Activated CD4-positive, alpha-beta T cell treated with anti-CD3 and anti-CD28 coated beads, Interleukin-2, amount 10 ng/mL, durations not matched to agents 24 days and 14 days (primary cell): ENCODE results near the gene IGFN1. TPM values are rescaled to one million over a fixed set of nuclear protein-coding genes. Genes with fewer than 3 reads are reported as not detected.

Source experiments
- DNase-seq: peaks from one replicate; pipeline ENCODE4 v3.0.0; 2022
- H3K27ac Mint-ChIP-seq: one replicate; pipeline ENCODE4 v1.8.0; 2022; ENCODE audit warnings: mild to moderate bottlenecking, mixed read lengths
- H3K27me3 Mint-ChIP-seq: one replicate; pipeline ENCODE4 v1.8.0; 2022; ENCODE audit warnings: mixed read lengths
- H3K36me3 Mint-ChIP-seq: one replicate; pipeline ENCODE4 v1.8.0; 2022; ENCODE audit warnings: low read depth, mild to moderate bottlenecking, mixed read lengths
- H3K4me1 Mint-ChIP-seq: one replicate; pipeline ENCODE4 v1.8.0; 2021; ENCODE audit warnings: mixed read lengths
- H3K4me3 Mint-ChIP-seq: one replicate; pipeline ENCODE4 v1.8.0; 2022; ENCODE audit warnings: mild to moderate bottlenecking, moderate library complexity, mixed read lengths
- H3K9me3 Mint-ChIP-seq: one replicate; pipeline ENCODE4 v1.8.0; 2021; ENCODE audit warnings: mixed read lengths
- intact Hi-C: fragments of 100-400 bp; cut with micrococcal nuclease; formaldehyde crosslinking; loops from one replicate; pipeline ENCODE4 v1.15.1; 2023
- total RNA-seq: library from RNA; stranded (reverse); gene quantifications from 2 replicates; pipeline ENCODE4 v1.2.3, GENCODE V29; 2022

Gene IGFN1
- total RNA-seq, 1 donor from 2014 or later, result not detected

- Mint-ChIP-seq H3K4me3 (no peak overlapping the region), H3K27me3 (peaks cover 8% of the 10 kb centered on the region), H3K4me1 (no peaks in the 10 kb centered on the region), H3K27ac (no peak overlapping the region), H3K36me3 (no peaks in the 10 kb centered on the region), H3K9me3 (no peaks in the 10 kb centered on the region)
- DNase-seq, result peak; percentile 40
- intact Hi-C loops, result no loop called here
Measured at GRCh38 chr1:201258763-201259230, 68.2 kb downstream of the IGFN1 start.

- intact Hi-C loops, result no loop called here
- H3K36me3 Mint-ChIP-seq, result no peaks in the 10 kb centered on the region
- no peak overlapping the region for H3K4me3 Mint-ChIP-seq
- peak; percentile 46 for DNase-seq
- no peaks in the 10 kb centered on the region for H3K9me3 Mint-ChIP-seq
- no peak overlapping the region for H3K27ac Mint-ChIP-seq
- H3K4me1 Mint-ChIP-seq, result no peaks in the 10 kb centered on the region
- peaks cover 12% of the 10 kb centered on the region for H3K27me3 Mint-ChIP-seq
Measured at GRCh38 chr1:201259476-201260235, 69.0 kb downstream of the IGFN1 start.

GRCh38 chr1:201260236-201260590 lies 69.6 kb downstream of the IGFN1 start:
- no peak overlapping the region for H3K27ac Mint-ChIP-seq
- H3K4me3 Mint-ChIP-seq, result no peak overlapping the region
- no peaks in the 10 kb centered on the region for H3K36me3 Mint-ChIP-seq
- intact Hi-C loops, result no loop called here
- no peaks in the 10 kb centered on the region for H3K4me1 Mint-ChIP-seq
- peak; percentile 42 for DNase-seq
- H3K9me3 Mint-ChIP-seq, result no peaks in the 10 kb centered on the region
- H3K27me3 Mint-ChIP-seq, result peaks cover 14% of the 10 kb centered on the region

GRCh38 chr1:201260648-201261311 lies 70.2 kb downstream of the IGFN1 start:
- Mint-ChIP-seq H3K27ac (no peak overlapping the region), H3K4me1 (no peaks in the 10 kb centered on the region), H3K4me3 (no peak overlapping the region), H3K9me3 (no peaks in the 10 kb centered on the region), H3K27me3 (peaks cover 16% of the 10 kb centered on the region), H3K36me3 (no peaks in the 10 kb centered on the region)
- intact Hi-C loops, result no loop called here
- peak; percentile 34 for DNase-seq

- Mint-ChIP-seq H3K27me3 (peaks cover 26% of the 10 kb centered on the region), H3K36me3 (no peaks in the 10 kb centered on the region), H3K27ac (no peak overlapping the region), H3K4me3 (no peak overlapping the region), H3K4me1 (no peaks in the 10 kb centered on the region), H3K9me3 (no peaks in the 10 kb centered on the region)
- intact Hi-C loops, result no loop called here
- peak; percentile 43 for DNase-seq
Measured at GRCh38 chr1:201261771-201262547, 71.3 kb downstream of the IGFN1 start.

GRCh38 chr1:201262963-201263608 lies 72.5 kb downstream of the IGFN1 start:
- no peak overlapping the region for H3K4me3 Mint-ChIP-seq
- H3K27me3 Mint-ChIP-seq, result peaks cover 30% of the 10 kb centered on the region
- H3K27ac Mint-ChIP-seq, result no peak overlapping the region
- no peaks in the 10 kb centered on the region for H3K4me1 Mint-ChIP-seq
- no peaks in the 10 kb centered on the region for H3K36me3 Mint-ChIP-seq
- DNase-seq, result peak; percentile 40
- intact Hi-C loops, result no loop called here
- no peaks in the 10 kb centered on the region for H3K9me3 Mint-ChIP-seq

GRCh38 chr1:201264072-201264471 lies 73.4 kb downstream of the IGFN1 start:
- no peak for DNase-seq
- Mint-ChIP-seq H3K36me3 (no peaks in the 10 kb centered on the region), H3K27ac (no peak overlapping the region)

GRCh38 chr1:201264554-201264953 lies 73.9 kb downstream of the IGFN1 start:
- no peaks in the 10 kb centered on the region for H3K9me3 Mint-ChIP-seq
- DNase-seq, result no peak
- no peak overlapping the region for H3K27ac Mint-ChIP-seq
- intact Hi-C loops, result no loop called here
- H3K36me3 Mint-ChIP-seq, result no peaks in the 10 kb centered on the region
- no peaks in the 10 kb centered on the region for H3K4me1 Mint-ChIP-seq
- peaks cover 31% of the 10 kb centered on the region for H3K27me3 Mint-ChIP-seq
- no peak overlapping the region for H3K4me3 Mint-ChIP-seq

More at GRCh38 chr1:201264072-201264471, 73.4 kb downstream of the IGFN1 start:
- intact Hi-C loops, result no loop called here
- Mint-ChIP-seq H3K27me3 (peaks cover 30% of the 10 kb centered on the region), H3K4me3 (no peak overlapping the region), H3K4me1 (no peaks in the 10 kb centered on the region), H3K9me3 (no peaks in the 10 kb centered on the region)

- no peak for DNase-seq
- Mint-ChIP-seq H3K4me3 (no peak overlapping the region), H3K27ac (no peak overlapping the region), H3K9me3 (no peaks in the 10 kb centered on the region), H3K4me1 (no peaks in the 10 kb centered on the region), H3K36me3 (no peaks in the 10 kb centered on the region), H3K27me3 (peaks cover 29% of the 10 kb centered on the region)
- intact Hi-C loops, result no loop called here
Measured at GRCh38 chr1:201265756-201266155, 75.1 kb downstream of the IGFN1 start.

GRCh38 chr1:201266276-201266675 lies 75.7 kb downstream of the IGFN1 start:
- DNase-seq, result no peak
- H3K4me1 Mint-ChIP-seq, result no peaks in the 10 kb centered on the region
- intact Hi-C loops, result no loop called here
- H3K36me3 Mint-ChIP-seq, result no peaks in the 10 kb centered on the region
- no peaks in the 10 kb centered on the region for H3K9me3 Mint-ChIP-seq
- H3K4me3 Mint-ChIP-seq, result no peak overlapping the region
- H3K27me3 Mint-ChIP-seq, result peaks cover 28% of the 10 kb centered on the region
- no peak overlapping the region for H3K27ac Mint-ChIP-seq

- Mint-ChIP-seq H3K9me3 (no peaks in the 10 kb centered on the region), H3K36me3 (no peaks in the 10 kb centered on the region), H3K27me3 (peaks cover 28% of the 10 kb centered on the region), H3K27ac (no peak overlapping the region), H3K4me3 (no peak overlapping the region), H3K4me1 (no peaks in the 10 kb centered on the region)
- DNase-seq, result no peak
- intact Hi-C loops, result no loop called here
Measured at GRCh38 chr1:201266774-201267173, 76.2 kb downstream of the IGFN1 start.

- H3K36me3 Mint-ChIP-seq, result no peaks in the 10 kb centered on the region
- no peak for DNase-seq
Measured at GRCh38 chr1:201267481-201268229, 77.0 kb downstream of the IGFN1 start.

GRCh38 chr1:201268604-201269151 lies 78.1 kb downstream of the IGFN1 start:
- peaks cover 27% of the 10 kb centered on the region for H3K27me3 Mint-ChIP-seq
- H3K4me3 Mint-ChIP-seq, result no peak overlapping the region
- no peaks in the 10 kb centered on the region for H3K36me3 Mint-ChIP-seq
- H3K9me3 Mint-ChIP-seq, result no peaks in the 10 kb centered on the region
- H3K4me1 Mint-ChIP-seq, result no peaks in the 10 kb centered on the region
- intact Hi-C loops, result no loop called here
- DNase-seq, result no peak
- no peak overlapping the region for H3K27ac Mint-ChIP-seq

More at GRCh38 chr1:201267481-201268229, 77.0 kb downstream of the IGFN1 start:
- Mint-ChIP-seq H3K4me1 (no peaks in the 10 kb centered on the region), H3K4me3 (no peak overlapping the region), H3K27ac (no peak overlapping the region), H3K9me3 (no peaks in the 10 kb centered on the region), H3K27me3 (peaks cover 28% of the 10 kb centered on the region)
- intact Hi-C loops, result no loop called here
